ENCODE data around the gene TBC1D2B.
"Not testable (repeated sequence)": the region's sequence is repeated elsewhere in the genome, so short reads cannot be mapped to it uniquely, and the experiment has no call there.

Gene TBC1D2B

DNA sequence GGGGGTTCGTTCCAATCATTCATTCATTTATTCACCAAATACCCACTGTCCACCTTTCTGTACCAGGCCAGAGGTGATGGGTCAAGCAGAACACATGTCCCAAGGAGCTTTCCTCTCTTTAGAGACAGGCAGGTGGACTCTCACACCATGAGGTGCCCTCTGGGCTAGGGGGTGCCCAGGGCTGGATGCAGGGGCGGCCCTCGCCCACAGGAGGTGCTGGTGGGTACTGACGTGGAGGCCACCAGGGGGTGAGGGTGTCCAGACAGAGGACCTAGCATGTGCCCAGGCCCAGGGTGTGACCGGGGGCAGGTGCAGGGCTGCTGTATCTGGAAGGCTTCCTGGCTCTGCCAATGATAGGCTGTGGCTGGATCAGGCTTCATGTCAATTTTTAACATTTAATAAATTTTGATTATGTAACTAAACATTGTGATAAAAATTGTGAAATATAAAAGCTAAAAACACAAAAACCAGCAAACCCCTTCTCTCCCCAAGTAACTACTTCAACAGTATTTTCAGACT, 124.5 kb downstream of the TBC1D2B start:
- DNase-seq; H3K9me3 Mint-ChIP-seq; H3K36me3 Mint-ChIP-seq (ENCODE audit: low read depth); H3K4me3 Mint-ChIP-seq; H3K27ac Mint-ChIP-seq; H3K4me1 Mint-ChIP-seq: not testable (repeated sequence)
- H3K27me3 Mint-ChIP-seq (ENCODE audit: low read depth, poor library complexity), result peaks cover 25% of the 10 kb centered on the region

DNA sequence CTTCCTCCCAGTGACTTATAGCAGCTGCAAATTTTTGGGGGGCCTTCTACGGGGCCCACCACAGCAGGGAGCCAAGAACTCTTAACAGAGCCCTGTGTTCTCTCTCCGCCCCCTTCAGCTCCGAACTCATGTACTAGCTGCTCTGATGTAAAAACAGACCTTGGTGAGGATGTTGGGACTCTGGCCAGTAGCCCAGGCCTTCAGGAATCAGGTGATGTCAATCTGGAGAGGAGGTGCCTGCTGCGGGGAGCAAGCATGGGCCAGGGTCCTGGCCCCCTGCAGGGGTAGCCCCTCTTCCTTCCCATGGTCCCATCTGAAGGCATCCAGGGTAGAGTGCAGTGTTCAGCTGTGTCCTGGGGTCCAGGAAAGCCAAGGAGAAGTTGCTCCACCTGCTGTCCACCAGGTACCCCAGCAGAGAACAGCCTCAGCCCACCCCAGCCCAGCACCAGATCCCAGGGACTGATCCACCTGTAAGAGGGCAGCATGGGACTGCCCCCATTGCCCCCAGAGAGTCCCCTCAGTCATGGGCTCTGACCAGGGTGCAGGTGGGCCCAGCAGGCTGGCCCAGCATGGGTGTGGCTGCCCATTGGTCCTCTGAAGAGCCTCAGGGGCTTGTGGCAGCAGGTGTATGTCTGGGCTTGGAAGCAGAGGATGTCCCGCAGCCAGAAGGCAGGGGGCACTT, 126.3 kb downstream of the TBC1D2B start:
- peaks cover 17% of the 10 kb centered on the region for H3K27me3 Mint-ChIP-seq (ENCODE audit: low read depth, poor library complexity)
- DNase-seq, H3K4me1 Mint-ChIP-seq: not testable (repeated sequence)

DNA sequence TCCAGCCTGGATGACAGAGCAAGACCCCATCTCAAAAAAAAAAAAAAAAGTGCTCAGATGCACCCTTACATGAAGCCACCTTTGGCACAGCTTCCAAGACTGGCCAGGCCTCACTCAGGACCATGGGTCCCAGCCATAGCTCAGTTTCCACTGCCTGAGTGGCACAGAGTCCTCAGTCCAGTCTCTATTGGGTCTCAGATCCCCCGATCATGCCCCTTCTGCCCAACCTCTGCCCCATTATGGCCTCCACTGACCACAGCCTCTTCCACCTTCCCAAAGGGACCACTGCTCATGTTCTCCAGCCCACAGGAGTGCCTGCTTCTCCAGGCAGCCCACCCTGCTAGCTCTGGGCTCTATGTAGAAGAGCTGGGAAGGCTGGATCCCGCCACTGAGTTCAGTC, 127.0 kb downstream of the TBC1D2B start:
- H3K9me3 Mint-ChIP-seq; H3K27ac Mint-ChIP-seq; H3K36me3 Mint-ChIP-seq (ENCODE audit: low read depth); H3K4me1 Mint-ChIP-seq; DNase-seq; H3K4me3 Mint-ChIP-seq: not testable (repeated sequence)
- H3K27me3 Mint-ChIP-seq (ENCODE audit: low read depth, poor library complexity), result peaks cover 17% of the 10 kb centered on the region

More for the DNA sequence above, 126.3 kb downstream of the TBC1D2B start:
- not testable (repeated sequence) for H3K36me3 Mint-ChIP-seq (ENCODE audit: low read depth); H3K27ac Mint-ChIP-seq; H3K4me3 Mint-ChIP-seq; H3K9me3 Mint-ChIP-seq

DNA sequence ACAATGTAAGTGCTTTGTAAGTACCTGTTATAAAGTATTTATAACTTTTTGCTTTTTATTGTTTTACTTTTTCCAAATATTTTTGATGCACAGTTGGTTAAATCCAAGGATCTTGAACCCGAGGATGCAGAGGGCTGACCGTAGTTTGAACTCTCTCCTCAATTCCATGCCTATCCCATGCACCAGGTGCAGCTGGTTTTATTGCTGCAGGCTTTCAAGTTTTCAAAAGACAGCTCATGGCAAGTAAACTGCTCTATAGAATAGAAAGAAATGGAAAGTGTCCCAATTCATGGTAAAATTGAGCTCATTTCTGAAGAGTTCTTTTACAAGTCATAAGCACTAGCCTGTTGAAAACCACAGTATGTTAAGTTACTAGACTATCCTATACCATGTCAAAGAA, 131.9 kb downstream of the TBC1D2B start:
- TF ChIP-seq, protein P1, sequence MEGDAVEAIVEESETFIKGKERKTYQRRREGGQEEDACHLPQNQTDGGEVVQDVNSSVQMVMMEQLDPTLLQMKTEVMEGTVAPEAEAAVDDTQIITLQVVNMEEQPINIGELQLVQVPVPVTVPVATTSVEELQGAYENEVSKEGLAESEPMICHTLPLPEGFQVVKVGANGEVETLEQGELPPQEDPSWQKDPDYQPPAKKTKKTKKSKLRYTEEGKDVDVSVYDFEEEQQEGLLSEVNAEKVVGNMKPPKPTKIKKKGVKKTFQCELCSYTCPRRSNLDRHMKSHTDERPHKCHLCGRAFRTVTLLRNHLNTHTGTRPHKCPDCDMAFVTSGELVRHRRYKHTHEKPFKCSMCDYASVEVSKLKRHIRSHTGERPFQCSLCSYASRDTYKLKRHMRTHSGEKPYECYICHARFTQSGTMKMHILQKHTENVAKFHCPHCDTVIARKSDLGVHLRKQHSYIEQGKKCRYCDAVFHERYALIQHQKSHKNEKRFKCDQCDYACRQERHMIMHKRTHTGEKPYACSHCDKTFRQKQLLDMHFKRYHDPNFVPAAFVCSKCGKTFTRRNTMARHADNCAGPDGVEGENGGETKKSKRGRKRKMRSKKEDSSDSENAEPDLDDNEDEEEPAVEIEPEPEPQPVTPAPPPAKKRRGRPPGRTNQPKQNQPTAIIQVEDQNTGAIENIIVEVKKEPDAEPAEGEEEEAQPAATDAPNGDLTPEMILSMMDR (IDR thresholded peaks at IDR 0.05), result no peak
- DNase-seq, result no peak
- Mint-ChIP-seq H3K9me3 (no peaks in the 10 kb centered on the region), H3K4me1 (peaks cover 31% of the 10 kb centered on the region), H3K36me3 (ENCODE audit: low read depth) (no peaks in the 10 kb centered on the region), H3K4me3 (no peak overlapping the region), H3K27ac (no peak overlapping the region), H3K27me3 (ENCODE audit: low read depth, poor library complexity) (peaks cover 12% of the 10 kb centered on the region)

Data from nephron progenitor cell (in vitro differentiated cells).